ENCODE measurements around the gene KRTAP10-7.

DNA sequence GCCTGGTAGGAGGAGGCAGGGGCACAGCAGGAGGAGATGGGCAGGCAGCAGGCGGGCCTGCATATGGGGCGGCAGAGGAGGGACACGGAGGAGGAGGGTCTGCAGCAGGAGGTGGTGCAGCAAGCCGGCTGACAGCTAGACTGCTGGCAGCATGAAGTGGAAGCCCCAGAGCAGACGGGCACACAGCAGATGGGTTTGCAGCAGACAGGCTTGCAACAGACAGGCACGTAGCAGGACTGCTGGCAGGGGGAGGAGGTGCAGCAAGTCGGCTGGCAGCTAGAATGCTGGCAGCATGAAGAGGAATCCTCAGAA lies 20.6 kb upstream of the KRTAP10-7 start:
- no peak for TF ChIP-seq POLR2A (IDR thresholded peaks at IDR 0.05)
- TF ChIP-seq, protein P1, sequence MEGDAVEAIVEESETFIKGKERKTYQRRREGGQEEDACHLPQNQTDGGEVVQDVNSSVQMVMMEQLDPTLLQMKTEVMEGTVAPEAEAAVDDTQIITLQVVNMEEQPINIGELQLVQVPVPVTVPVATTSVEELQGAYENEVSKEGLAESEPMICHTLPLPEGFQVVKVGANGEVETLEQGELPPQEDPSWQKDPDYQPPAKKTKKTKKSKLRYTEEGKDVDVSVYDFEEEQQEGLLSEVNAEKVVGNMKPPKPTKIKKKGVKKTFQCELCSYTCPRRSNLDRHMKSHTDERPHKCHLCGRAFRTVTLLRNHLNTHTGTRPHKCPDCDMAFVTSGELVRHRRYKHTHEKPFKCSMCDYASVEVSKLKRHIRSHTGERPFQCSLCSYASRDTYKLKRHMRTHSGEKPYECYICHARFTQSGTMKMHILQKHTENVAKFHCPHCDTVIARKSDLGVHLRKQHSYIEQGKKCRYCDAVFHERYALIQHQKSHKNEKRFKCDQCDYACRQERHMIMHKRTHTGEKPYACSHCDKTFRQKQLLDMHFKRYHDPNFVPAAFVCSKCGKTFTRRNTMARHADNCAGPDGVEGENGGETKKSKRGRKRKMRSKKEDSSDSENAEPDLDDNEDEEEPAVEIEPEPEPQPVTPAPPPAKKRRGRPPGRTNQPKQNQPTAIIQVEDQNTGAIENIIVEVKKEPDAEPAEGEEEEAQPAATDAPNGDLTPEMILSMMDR (IDR thresholded peaks at IDR 0.05): no peak
